ENCODE data around the gene ANTKMT. TPM values are rescaled to one million over a fixed set of nuclear protein-coding genes. Genes with fewer than 3 reads are reported as not detected.
"Not testable (repeated sequence)": the region's sequence is repeated elsewhere in the genome, so short reads cannot be mapped to it uniquely, and the experiment has no call there.

Gene ANTKMT
- total RNA-seq, 1 donor from 2014 or later: 7.5 TPM

DNA sequence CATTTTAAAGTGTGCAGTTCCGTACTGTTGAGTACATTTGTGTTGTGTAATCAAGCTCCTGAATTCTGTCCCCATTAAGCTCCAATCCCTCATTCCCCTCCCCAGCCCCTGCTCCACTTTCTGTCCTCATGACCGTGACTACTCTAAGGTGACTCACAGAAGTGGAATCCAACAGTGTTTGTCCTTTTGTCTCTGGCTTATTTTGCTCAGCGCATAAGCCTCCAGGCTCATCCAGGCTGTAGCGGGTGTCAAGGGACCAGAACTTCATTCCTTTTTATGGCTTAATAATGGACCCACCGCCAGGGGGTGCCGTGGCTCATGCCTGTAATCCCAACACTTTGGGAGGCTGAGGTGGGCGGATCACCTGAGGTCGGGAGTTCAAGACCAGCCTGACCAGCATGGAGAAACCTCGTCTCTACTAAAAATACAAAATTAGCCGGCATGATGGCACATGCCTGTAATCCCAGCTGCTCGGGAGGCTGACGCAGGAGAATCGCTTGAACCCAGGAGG lies 8.2 kb upstream of the ANTKMT start:
- not testable (repeated sequence) for H2AFZ ChIP-seq (replicated peaks); H3K4me3 ChIP-seq; H3K79me2 ChIP-seq (ENCODE audit: low read depth); H3K9me3 Mint-ChIP-seq; H3K27ac ChIP-seq; H3K9ac ChIP-seq; H3K36me3 Mint-ChIP-seq; H3K9me3 ChIP-seq (ENCODE audit: low read depth); H3K36me3 ChIP-seq; H3K4me2 ChIP-seq
- Histone ChIP-seq H3K4me1 (peaks cover 31% of the 10 kb centered on the region), H4K20me1 (ENCODE audit: low read depth) (peaks cover 30% of the 10 kb centered on the region), H3K27me3 (peaks cover 68% of the 10 kb centered on the region), H3F3A (ENCODE audit: low read depth) (peaks cover 34% of the 10 kb centered on the region)
- Mint-ChIP-seq H3K27ac (peak overlapping the region; percentile 28), H3K4me1 (peaks cover 48% of the 10 kb centered on the region), H3K27me3 (ENCODE audit: insufficient read depth, low read depth) (peaks cover 19% of the 10 kb centered on the region), H3K4me3 (peak overlapping the region; percentile 17)
- peak; percentile 75 for DNase-seq (ENCODE audit: low spot score)
- TF ChIP-seq, protein P1, sequence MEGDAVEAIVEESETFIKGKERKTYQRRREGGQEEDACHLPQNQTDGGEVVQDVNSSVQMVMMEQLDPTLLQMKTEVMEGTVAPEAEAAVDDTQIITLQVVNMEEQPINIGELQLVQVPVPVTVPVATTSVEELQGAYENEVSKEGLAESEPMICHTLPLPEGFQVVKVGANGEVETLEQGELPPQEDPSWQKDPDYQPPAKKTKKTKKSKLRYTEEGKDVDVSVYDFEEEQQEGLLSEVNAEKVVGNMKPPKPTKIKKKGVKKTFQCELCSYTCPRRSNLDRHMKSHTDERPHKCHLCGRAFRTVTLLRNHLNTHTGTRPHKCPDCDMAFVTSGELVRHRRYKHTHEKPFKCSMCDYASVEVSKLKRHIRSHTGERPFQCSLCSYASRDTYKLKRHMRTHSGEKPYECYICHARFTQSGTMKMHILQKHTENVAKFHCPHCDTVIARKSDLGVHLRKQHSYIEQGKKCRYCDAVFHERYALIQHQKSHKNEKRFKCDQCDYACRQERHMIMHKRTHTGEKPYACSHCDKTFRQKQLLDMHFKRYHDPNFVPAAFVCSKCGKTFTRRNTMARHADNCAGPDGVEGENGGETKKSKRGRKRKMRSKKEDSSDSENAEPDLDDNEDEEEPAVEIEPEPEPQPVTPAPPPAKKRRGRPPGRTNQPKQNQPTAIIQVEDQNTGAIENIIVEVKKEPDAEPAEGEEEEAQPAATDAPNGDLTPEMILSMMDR (IDR thresholded peaks at IDR 0.05): peak; percentile 61

DNA sequence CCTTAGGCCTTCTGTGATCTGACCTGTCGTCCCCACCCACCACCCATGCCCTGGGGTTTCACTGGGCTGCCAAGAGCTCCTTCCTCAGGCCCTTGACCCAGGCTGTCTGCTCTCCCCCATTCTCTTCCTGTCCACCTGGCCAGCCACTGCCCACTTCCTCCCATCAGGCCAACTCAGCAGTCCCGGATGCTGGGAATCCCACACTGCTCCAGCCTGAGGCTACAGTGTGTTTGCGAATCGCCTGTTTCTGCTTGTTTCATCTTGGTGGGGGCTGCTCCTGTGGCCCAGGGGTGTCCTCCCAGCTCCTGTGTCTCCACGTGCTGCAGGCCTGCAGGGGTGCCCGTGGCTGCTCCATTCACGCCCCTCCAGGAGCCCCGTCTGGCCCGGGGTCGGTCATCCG lies 6.9 kb upstream of the ANTKMT start:
- H3K9ac ChIP-seq: no peak overlapping the region
- H3K27ac ChIP-seq: no peak overlapping the region
- Mint-ChIP-seq H3K27ac (no peak overlapping the region), H3K4me3 (peak overlapping the region; percentile 77), H3K4me1 (peaks cover 52% of the 10 kb centered on the region), H3K27me3 (ENCODE audit: insufficient read depth, low read depth) (peaks cover 10% of the 10 kb centered on the region), H3K9me3 (no peaks in the 10 kb centered on the region), H3K36me3 (peaks cover 2% of the 10 kb centered on the region)
- H3K4me3 ChIP-seq: no peak overlapping the region
- H3K27me3 ChIP-seq: peaks cover 56% of the 10 kb centered on the region
- no peaks in the 10 kb centered on the region for H3K36me3 ChIP-seq
- no peaks in the 10 kb centered on the region for H3K9me3 ChIP-seq (ENCODE audit: low read depth)
- no peak overlapping the region for H2AFZ ChIP-seq (replicated peaks)
- peaks cover 37% of the 10 kb centered on the region for H3K4me1 ChIP-seq
- no peak for TF ChIP-seq EZH2phosphoT487 (IDR thresholded peaks at IDR 0.05)
- TF ChIP-seq EZH2 (IDR thresholded peaks at IDR 0.05): no peak
- TF ChIP-seq, protein P1 (IDR thresholded peaks at IDR 0.05): no peak
- peaks cover 41% of the 10 kb centered on the region for H4K20me1 ChIP-seq (ENCODE audit: low read depth)
- no peaks in the 10 kb centered on the region for H3K79me2 ChIP-seq (ENCODE audit: low read depth)
- no peak for DNase-seq (ENCODE audit: low spot score)
- peak overlapping the region; percentile 73 for H3K4me2 ChIP-seq
- peaks cover 34% of the 10 kb centered on the region for H3F3A ChIP-seq (ENCODE audit: low read depth)

DNA sequence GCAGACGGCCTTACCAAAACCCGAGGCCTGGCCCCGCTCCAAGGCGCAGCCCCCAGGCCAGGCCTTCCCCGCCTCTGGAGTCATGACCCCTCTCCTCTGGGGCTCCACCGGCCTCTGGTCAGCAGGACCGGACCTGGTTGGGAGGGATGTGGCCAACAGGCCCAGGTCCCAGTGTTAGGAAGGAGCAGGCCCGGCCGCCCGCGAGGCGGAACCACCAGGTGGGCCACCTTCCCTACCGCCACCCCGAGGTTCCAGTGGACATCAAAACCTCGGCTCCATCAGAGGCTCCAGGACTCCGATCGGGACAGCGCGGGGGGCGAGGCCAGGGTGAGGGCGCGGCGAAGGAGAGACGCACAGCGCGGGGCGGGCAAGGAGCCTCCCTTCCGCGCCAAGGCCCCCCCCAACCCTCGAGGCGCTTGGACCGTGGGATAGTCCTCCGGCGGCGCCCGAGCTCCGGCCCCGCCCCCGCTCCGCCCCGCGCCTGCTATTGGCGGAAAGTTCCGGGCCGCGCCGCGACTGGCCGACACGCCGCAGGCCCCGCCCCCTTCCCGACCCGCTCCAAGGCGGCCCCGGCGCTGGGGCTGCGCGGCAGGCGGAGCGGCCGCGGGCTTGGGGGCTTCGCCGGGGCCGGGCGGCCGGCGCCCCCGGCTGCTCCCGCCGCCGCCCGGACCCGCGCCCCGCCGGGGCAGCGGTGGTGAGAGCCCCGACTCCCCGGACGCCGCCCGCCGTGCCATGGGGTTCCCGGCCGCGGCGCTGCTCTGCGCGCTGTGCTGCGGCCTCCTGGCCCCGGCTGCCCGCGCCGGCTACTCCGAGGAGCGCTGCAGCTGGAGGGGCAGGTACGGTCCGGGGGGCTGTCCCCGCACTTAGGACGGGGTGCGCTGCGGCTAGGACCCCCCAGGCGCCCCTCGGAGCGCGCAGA lies 6.1 kb upstream of the ANTKMT start, which contains the start of gene METRN:
TSS of gene METRN (plus strand) at position 561 of the 919 bp plus-strand sequence. CDS start at position 733, 172 bp downstream.
- Histone ChIP-seq H3K4me1 (peaks cover 37% of the 10 kb centered on the region), H4K20me1 (ENCODE audit: low read depth) (peaks cover 44% of the 10 kb centered on the region), H3K4me3 (peak within 1 kb of the TSS; percentile 95), H3K36me3 (no peaks in the 10 kb centered on the region), H3F3A (ENCODE audit: low read depth) (peaks cover 31% of the 10 kb centered on the region), H3K27ac (peak within 1 kb of the TSS; percentile 23), H3K9me3 (ENCODE audit: low read depth) (no peaks in the 10 kb centered on the region), H3K27me3 (peaks cover 48% of the 10 kb centered on the region), H2AFZ (replicated peaks) (no peak within 1 kb of the TSS), H3K4me2 (peak within 1 kb of the TSS; percentile 92), H3K79me2 (ENCODE audit: low read depth) (no peaks in the 10 kb centered on the region), H3K9ac (no peak within 1 kb of the TSS)
- Mint-ChIP-seq H3K4me3 (peak within 1 kb of the TSS; percentile 88), H3K27me3 (ENCODE audit: insufficient read depth, low read depth) (peaks cover 5% of the 10 kb centered on the region), H3K36me3 (peaks cover 2% of the 10 kb centered on the region), H3K4me1 (peaks cover 50% of the 10 kb centered on the region), H3K27ac (peak within 1 kb of the TSS; percentile 72), H3K9me3 (no peaks in the 10 kb centered on the region)
- TF ChIP-seq EZH2 (IDR thresholded peaks at IDR 0.05): no peak
- TF ChIP-seq, protein P1 (IDR thresholded peaks at IDR 0.05): no peak
- TF ChIP-seq EZH2phosphoT487 (IDR thresholded peaks at IDR 0.05): no peak
- DNase-seq (ENCODE audit: low spot score): peak; percentile 97
